Ovary (tissue), 3 donors: Measurements from ENCODE around the gene CYB5B.

Source experiments
- POLR2A ChIP-seq: fragments of 450-650 bp; IDR thresholded peaks from one replicate; pipeline ENCODE4 v1.6.1; 2017; ENCODE audit warnings: antibody characterized with exemption, mild to moderate bottlenecking, moderate library complexity
- TF ChIP-seq, protein P1 (sequence below), 3 donors: fragments of 450-650 bp in 2 of 3; fragments of 200-600 bp in 1 of 3; IDR thresholded peaks; one replicate each; pipeline versions ENCODE4 v1.5.1 to v1.8.0; 2016 to 2022; ENCODE audit warnings: antibody characterized with exemption in 3 of 3, mild to moderate bottlenecking in 1 of 3
- donor health status: DM: no; HTN: no; CAD: no.

DNA sequence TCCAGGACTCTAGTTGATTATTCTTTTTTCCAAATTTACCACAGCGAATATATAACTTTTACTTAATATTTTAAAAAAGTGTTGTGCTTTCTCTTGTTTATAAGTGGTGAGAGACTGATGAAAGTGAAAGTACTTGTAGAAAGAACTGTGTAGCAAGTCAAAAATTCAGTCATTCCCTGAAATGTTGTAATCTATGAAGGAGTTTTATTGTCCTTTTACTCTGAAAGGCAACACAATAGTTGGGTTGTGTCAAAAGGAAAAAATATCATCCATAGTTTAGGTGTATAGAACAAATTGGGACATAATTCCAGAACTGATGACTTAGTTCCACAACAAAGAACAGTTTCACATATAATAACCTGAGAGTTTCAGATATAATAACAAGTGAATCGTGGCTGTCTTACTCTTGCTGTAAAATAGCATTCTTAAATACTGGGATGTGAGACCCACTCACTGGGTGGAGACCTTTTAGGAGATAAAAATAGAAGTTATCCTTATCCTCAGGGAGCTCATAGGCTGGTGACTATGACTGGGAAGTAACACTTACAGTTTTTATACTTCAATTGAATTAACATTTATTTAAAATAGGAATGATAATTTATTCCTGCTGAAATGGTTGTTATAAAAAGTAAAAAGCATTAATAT is 20.6 kb downstream of the CYB5B start:
- TF ChIP-seq, protein P1, sequence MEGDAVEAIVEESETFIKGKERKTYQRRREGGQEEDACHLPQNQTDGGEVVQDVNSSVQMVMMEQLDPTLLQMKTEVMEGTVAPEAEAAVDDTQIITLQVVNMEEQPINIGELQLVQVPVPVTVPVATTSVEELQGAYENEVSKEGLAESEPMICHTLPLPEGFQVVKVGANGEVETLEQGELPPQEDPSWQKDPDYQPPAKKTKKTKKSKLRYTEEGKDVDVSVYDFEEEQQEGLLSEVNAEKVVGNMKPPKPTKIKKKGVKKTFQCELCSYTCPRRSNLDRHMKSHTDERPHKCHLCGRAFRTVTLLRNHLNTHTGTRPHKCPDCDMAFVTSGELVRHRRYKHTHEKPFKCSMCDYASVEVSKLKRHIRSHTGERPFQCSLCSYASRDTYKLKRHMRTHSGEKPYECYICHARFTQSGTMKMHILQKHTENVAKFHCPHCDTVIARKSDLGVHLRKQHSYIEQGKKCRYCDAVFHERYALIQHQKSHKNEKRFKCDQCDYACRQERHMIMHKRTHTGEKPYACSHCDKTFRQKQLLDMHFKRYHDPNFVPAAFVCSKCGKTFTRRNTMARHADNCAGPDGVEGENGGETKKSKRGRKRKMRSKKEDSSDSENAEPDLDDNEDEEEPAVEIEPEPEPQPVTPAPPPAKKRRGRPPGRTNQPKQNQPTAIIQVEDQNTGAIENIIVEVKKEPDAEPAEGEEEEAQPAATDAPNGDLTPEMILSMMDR (IDR thresholded peaks at IDR 0.05), result no peak
- TF ChIP-seq POLR2A, result no peak
